HUDEP-2 (cell line): ENCODE measurements around the gene SLC9A3.

Experiments used
- DNase-seq, 76 experiments: peaks; one replicate each; lab custom pipeline; 2025; ENCODE audit not compliant: unreplicated experiment in 76 of 76; lab: John Stamatoyannopoulos, UW

SLC9A3 gene

GRCh38 chr5:555058-555623 is 30.9 kb upstream of the SLC9A3 start:
- DNase-seq, result no peak

GRCh38 chr5:554284-554988 is 30.2 kb upstream of the SLC9A3 start:
- DNase-seq, result no peak

- DNase-seq, result no peak
Measured at GRCh38 chr5:553874-554273, 29.6 kb upstream of the SLC9A3 start.

- DNase-seq, result no peak
Measured at GRCh38 chr5:551406-551805, 27.2 kb upstream of the SLC9A3 start.

GRCh38 chr5:549229-549628 is 25.0 kb upstream of the SLC9A3 start:
- no peak for DNase-seq

GRCh38 chr5:548256-548655 is 24.0 kb upstream of the SLC9A3 start:
- no peak for DNase-seq

GRCh38 chr5:547086-547924 is 23.1 kb upstream of the SLC9A3 start:
- DNase-seq, result no peak

GRCh38 chr5:546376-546908 is 22.2 kb upstream of the SLC9A3 start:
- no peak for DNase-seq

- no peak for DNase-seq
Measured at GRCh38 chr5:545641-546375, 21.6 kb upstream of the SLC9A3 start.

- DNase-seq, result no peak
Measured at GRCh38 chr5:544675-545355, 20.6 kb upstream of the SLC9A3 start.

- DNase-seq, result no peak
Measured at GRCh38 chr5:543755-544674, 19.8 kb upstream of the SLC9A3 start.

GRCh38 chr5:543351-543750 is 19.1 kb upstream of the SLC9A3 start:
- no peak for DNase-seq

GRCh38 chr5:542319-543311 is 18.4 kb upstream of the SLC9A3 start:
- DNase-seq, result no peak

GRCh38 chr5:541539-542318 is 17.5 kb upstream of the SLC9A3 start:
- no peak for DNase-seq

GRCh38 chr5:540906-541538 is 16.8 kb upstream of the SLC9A3 start:
- DNase-seq, result no peak

GRCh38 chr5:540071-540905 is 16.0 kb upstream of the SLC9A3 start:
- DNase-seq, result no peak
